ENCODE results near the gene RBMX. TPM values are rescaled to one million over a fixed set of nuclear protein-coding genes. Genes with fewer than 3 reads are reported as not detected.
"Not testable (repeated sequence)": the region's sequence is repeated elsewhere in the genome, so short reads cannot be mapped to it uniquely, and the experiment has no call there.

The RBMX gene
- total RNA-seq (ENCODE audit: unreplicated experiment), result 267 TPM
- long read RNA-seq, transcript RBMX-201 (9 exons, 2,012 nt), result major isoform, 182 of 230 reads
- long read RNA-seq, partial matches to known transcripts, result 7 of 230 reads
- long read RNA-seq, other reads (novel, unspliced or antisense), result 40 of 230 reads

- Mint-ChIP-seq H3K4me1 (ENCODE audit: unreplicated experiment) (peaks cover 19% of the 10 kb centered on the region), H3K36me3 (ENCODE audit: low read depth, unreplicated experiment) (peaks cover 24% of the 10 kb centered on the region), H3K27ac (ENCODE audit: unreplicated experiment) (peak within 1 kb of the TSS; percentile 98), H3K9me3 (ENCODE audit: unreplicated experiment) (no peaks in the 10 kb centered on the region), H3K27me3 (ENCODE audit: unreplicated experiment) (no peaks in the 10 kb centered on the region), H3K4me3 (ENCODE audit: unreplicated experiment) (peak within 1 kb of the TSS; percentile 100)
- DNase-seq (ENCODE audit: low spot score), result peak; percentile 80
- TF ChIP-seq CTCF (IDR thresholded peaks at IDR 0.05; ENCODE audit: unreplicated experiment), result no peak
Measured at GRCh38 chrX:136880452-136881013, at the start of gene RBMX. RBMX (minus strand) TSS chrX:136880725; CDS start chrX:136879427, 1,298 bp downstream.

GRCh38 chrX:136921438-136921837 lies 40.9 kb upstream of the RBMX start:
- H3K27ac Mint-ChIP-seq (ENCODE audit: unreplicated experiment); H3K9me3 Mint-ChIP-seq (ENCODE audit: unreplicated experiment); H3K4me1 Mint-ChIP-seq (ENCODE audit: unreplicated experiment); H3K4me3 Mint-ChIP-seq (ENCODE audit: unreplicated experiment); H3K27me3 Mint-ChIP-seq (ENCODE audit: unreplicated experiment); DNase-seq (ENCODE audit: low spot score); H3K36me3 Mint-ChIP-seq (ENCODE audit: low read depth, unreplicated experiment): not testable (repeated sequence)

GRCh38 chrX:136920001-136920400 lies 39.5 kb upstream of the RBMX start:
- TF ChIP-seq CTCF (IDR thresholded peaks at IDR 0.05; ENCODE audit: unreplicated experiment), result no peak
- H3K36me3 Mint-ChIP-seq (ENCODE audit: low read depth, unreplicated experiment), result peaks cover 4% of the 10 kb centered on the region
- DNase-seq (ENCODE audit: low spot score), result no peak
- H3K4me3 Mint-ChIP-seq (ENCODE audit: unreplicated experiment), result no peak overlapping the region
- no peaks in the 10 kb centered on the region for H3K4me1 Mint-ChIP-seq (ENCODE audit: unreplicated experiment)
- H3K27ac Mint-ChIP-seq (ENCODE audit: unreplicated experiment), result no peak overlapping the region
- H3K27me3 Mint-ChIP-seq (ENCODE audit: unreplicated experiment), result no peaks in the 10 kb centered on the region
- no peaks in the 10 kb centered on the region for H3K9me3 Mint-ChIP-seq (ENCODE audit: unreplicated experiment)

GRCh38 chrX:136916827-136917226 lies 36.3 kb upstream of the RBMX start:
- Mint-ChIP-seq H3K9me3 (ENCODE audit: unreplicated experiment) (no peaks in the 10 kb centered on the region), H3K4me1 (ENCODE audit: unreplicated experiment) (no peaks in the 10 kb centered on the region), H3K4me3 (ENCODE audit: unreplicated experiment) (no peak overlapping the region), H3K27ac (ENCODE audit: unreplicated experiment) (no peak overlapping the region), H3K27me3 (ENCODE audit: unreplicated experiment) (no peaks in the 10 kb centered on the region), H3K36me3 (ENCODE audit: low read depth, unreplicated experiment) (no peaks in the 10 kb centered on the region)
- no peak for TF ChIP-seq CTCF (IDR thresholded peaks at IDR 0.05; ENCODE audit: unreplicated experiment)
- DNase-seq (ENCODE audit: low spot score), result no peak

- H3K9me3 Mint-ChIP-seq (ENCODE audit: unreplicated experiment); H3K27me3 Mint-ChIP-seq (ENCODE audit: unreplicated experiment); H3K4me3 Mint-ChIP-seq (ENCODE audit: unreplicated experiment); H3K4me1 Mint-ChIP-seq (ENCODE audit: unreplicated experiment); DNase-seq (ENCODE audit: low spot score); H3K36me3 Mint-ChIP-seq (ENCODE audit: low read depth, unreplicated experiment); H3K27ac Mint-ChIP-seq (ENCODE audit: unreplicated experiment): not testable (repeated sequence)
Measured at GRCh38 chrX:136911661-136912060, 31.1 kb upstream of the RBMX start.

- Mint-ChIP-seq H3K4me1 (ENCODE audit: unreplicated experiment) (no peaks in the 10 kb centered on the region), H3K36me3 (ENCODE audit: low read depth, unreplicated experiment) (no peaks in the 10 kb centered on the region), H3K9me3 (ENCODE audit: unreplicated experiment) (no peaks in the 10 kb centered on the region), H3K27me3 (ENCODE audit: unreplicated experiment) (no peaks in the 10 kb centered on the region), H3K4me3 (ENCODE audit: unreplicated experiment) (no peak overlapping the region), H3K27ac (ENCODE audit: unreplicated experiment) (no peak overlapping the region)
- DNase-seq (ENCODE audit: low spot score), result no peak
- TF ChIP-seq CTCF (IDR thresholded peaks at IDR 0.05; ENCODE audit: unreplicated experiment), result no peak
Measured at GRCh38 chrX:136911253-136911652, 30.7 kb upstream of the RBMX start.
